Spleen (tissue), 7 donors: ENCODE data around the gene NLRP11.

Source experiments
- POLR2A ChIP-seq, 3 donors: fragments of 450-650 bp; IDR thresholded peaks; one replicate each; pipeline ENCODE4 v1.5.1; 2017; ENCODE audit warnings: antibody characterized with exemption in 3 of 3, mild to moderate bottlenecking in 1 of 3
- POLR2AphosphoS5 ChIP-seq, 3 donors: sonication (generic); formaldehyde crosslinking; IDR thresholded peaks; one replicate each; pipeline ENCODE4 v1.5.1; 2017; ENCODE audit warnings: antibody characterized with exemption in 3 of 3
- TF ChIP-seq, protein P1 (sequence below), 11 experiments: fragments of 200-600 bp in 7 of 11; fragments of 450-650 bp in 4 of 11; sonication (generic) in 4 of 11; IDR thresholded peaks in 8 of 11; conservative IDR thresholded peaks in 3 of 11; 1 replicate in 7 of 11; 2 replicates in 4 of 11; pipeline versions ENCODE4 v1.4.0 to v1.8.0; 2016 to 2021; ENCODE audit warnings: antibody characterized with exemption in 11 of 11, inconsistent platforms in 4 of 11, mild to moderate bottlenecking in 1 of 11
- donor health status: DM: no; HTN: no; CAD: no; lungs with moderate emphysema.
- donor health status: DM: no; HTN: no; CAD: no.
- donor health status: DM: no; HTN: no; CAD: no.

DNA sequence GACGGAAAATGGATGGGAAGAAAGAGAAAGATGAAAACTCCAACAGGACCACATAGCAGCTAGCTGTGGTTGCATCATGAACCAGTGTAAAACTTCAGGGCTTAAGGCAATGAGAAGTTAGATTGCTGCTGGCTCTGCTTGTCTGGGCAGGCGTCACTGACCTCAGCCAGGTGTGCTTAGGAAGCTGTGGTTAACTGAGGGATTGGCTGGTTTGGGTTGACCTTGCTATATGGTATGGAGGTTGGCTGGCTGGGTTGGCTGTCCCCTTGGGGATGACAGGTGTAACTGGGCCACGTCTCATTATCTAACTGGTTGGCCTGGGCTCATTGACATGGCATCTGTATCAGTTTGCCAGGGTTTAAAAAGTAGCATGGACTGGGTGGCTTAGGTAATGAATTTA, 45.4 kb upstream of the NLRP11 start:
- TF ChIP-seq, protein P1, sequence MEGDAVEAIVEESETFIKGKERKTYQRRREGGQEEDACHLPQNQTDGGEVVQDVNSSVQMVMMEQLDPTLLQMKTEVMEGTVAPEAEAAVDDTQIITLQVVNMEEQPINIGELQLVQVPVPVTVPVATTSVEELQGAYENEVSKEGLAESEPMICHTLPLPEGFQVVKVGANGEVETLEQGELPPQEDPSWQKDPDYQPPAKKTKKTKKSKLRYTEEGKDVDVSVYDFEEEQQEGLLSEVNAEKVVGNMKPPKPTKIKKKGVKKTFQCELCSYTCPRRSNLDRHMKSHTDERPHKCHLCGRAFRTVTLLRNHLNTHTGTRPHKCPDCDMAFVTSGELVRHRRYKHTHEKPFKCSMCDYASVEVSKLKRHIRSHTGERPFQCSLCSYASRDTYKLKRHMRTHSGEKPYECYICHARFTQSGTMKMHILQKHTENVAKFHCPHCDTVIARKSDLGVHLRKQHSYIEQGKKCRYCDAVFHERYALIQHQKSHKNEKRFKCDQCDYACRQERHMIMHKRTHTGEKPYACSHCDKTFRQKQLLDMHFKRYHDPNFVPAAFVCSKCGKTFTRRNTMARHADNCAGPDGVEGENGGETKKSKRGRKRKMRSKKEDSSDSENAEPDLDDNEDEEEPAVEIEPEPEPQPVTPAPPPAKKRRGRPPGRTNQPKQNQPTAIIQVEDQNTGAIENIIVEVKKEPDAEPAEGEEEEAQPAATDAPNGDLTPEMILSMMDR (IDR thresholded peaks at IDR 0.05 in 8 of 11, conservative IDR thresholded peaks at IDR 0.05 in 3 of 11) = no peak
- TF ChIP-seq POLR2A (IDR thresholded peaks at IDR 0.05) = no peak
- no peak for TF ChIP-seq POLR2AphosphoS5 (IDR thresholded peaks at IDR 0.05)
